Lower leg skin (tissue), 4 donors: ENCODE data around the gene PIGL. TPM values are rescaled to one million over a fixed set of nuclear protein-coding genes. Genes with fewer than 3 reads are reported as not detected.
A peak's percentile ranks its signal among the peaks of the same experiment; 100 is the strongest.
"Not testable (repeated sequence)": the region's sequence is repeated elsewhere in the genome, so short reads cannot be mapped to it uniquely, and the experiment has no call there.

Experiments
- DNase-seq, 2 donors: peaks; one replicate each; pipeline ENCODE4 v3.0.0-alpha.2; 2019; ENCODE audit warnings: low spot score in 2 of 2
- H3K4me3 ChIP-seq: fragments of 200-600 bp; sonication (generic); 2 replicates; pipeline ENCODE4 v1.5.1; 2017; ENCODE audit warnings: mild to moderate bottlenecking, low read depth; ENCODE audit not compliant: poor library complexity, severe bottlenecking
- CTCF ChIP-seq, 3 donors: fragments of 450-650 bp; IDR thresholded peaks; one replicate each; pipeline ENCODE4 v1.5.1; 2016; ENCODE audit warnings: antibody characterized with exemption in 3 of 3, mild to moderate bottlenecking in 3 of 3, moderate library complexity in 2 of 3
- POLR2A ChIP-seq, 2 donors: fragments of 450-650 bp; IDR thresholded peaks; one replicate each; pipeline ENCODE4 v1.6.1; 2016 to 2017; ENCODE audit warnings: antibody characterized with exemption in 2 of 2, mild to moderate bottlenecking in 1 of 2, moderate library complexity in 1 of 2
- WGBS, 2 donors: methylation state at CpG; one replicate each; pipeline ENCODE4 v1.1.5; 2018; 5-methylcytosine and 5-hydroxymethylcytosine counted together
- intact Hi-C: fragments of 100-400 bp; cut with DNase I; formaldehyde crosslinking; loops from one replicate; pipeline ENCODE4 v1.15.0; 2023; ENCODE audit warnings: low total_unique reads
- total RNA-seq, 4 donors: library from RNA; depleted of rRNA; stranded (reverse); fragments of >200 nt; gene quantifications; one replicate each; pipeline ENCODE4 v1.1.0, GENCODE V29; 2016

Gene PIGL
- total RNA-seq, 4 donors from 2014 or later: 25.5 to 93.4 (median 40.7) TPM

- H3K4me3 ChIP-seq, intact Hi-C loops: not testable (repeated sequence)
- WGBS, 2 donors: 85 to 95% methylated on average over 13 of the region's 13 CpGs
- peak in 1 of 2 donors; percentile 60 for DNase-seq
- peak in 1 of 3 donors; percentile 47 for TF ChIP-seq CTCF (IDR thresholded peaks at IDR 0.05)
These were observed 15.3 kb upstream of the PIGL start for GRCh38 chr17:16201693-16202131.

- DNase-seq, intact Hi-C loops, H3K4me3 ChIP-seq: not testable (repeated sequence)
- WGBS, 2 donors: 46 to 62% methylated on average over 5 of the region's 5 CpGs
These were observed 14.2 kb upstream of the PIGL start for GRCh38 chr17:16202554-16203500.

GRCh38 chr17:16204763-16205162 lies 12.2 kb upstream of the PIGL start:
- DNase-seq: peak in 1 of 2 donors; percentile 59
- H3K4me3 ChIP-seq, intact Hi-C loops: not testable (repeated sequence)
- WGBS, 2 donors: 77 to 91% methylated on average over 6 of the region's 6 CpGs

- no peak for DNase-seq
- WGBS, 2 donors: 76 to 78% methylated on average over 3 of the region's 3 CpGs
- no peak overlapping the region for H3K4me3 ChIP-seq
- intact Hi-C loops: no loop called here
- TF ChIP-seq POLR2A (IDR thresholded peaks at IDR 0.05): no peak
- no peak for TF ChIP-seq CTCF (IDR thresholded peaks at IDR 0.05)
These were observed 5.4 kb upstream of the PIGL start for GRCh38 chr17:16211590-16211989.

GRCh38 chr17:16212793-16213192 lies 4.2 kb upstream of the PIGL start:
- DNase-seq: no peak
- no peak overlapping the region for H3K4me3 ChIP-seq
- TF ChIP-seq CTCF (IDR thresholded peaks at IDR 0.05) (no peak), POLR2A (IDR thresholded peaks at IDR 0.05) (no peak)
- intact Hi-C loops: no loop called here
- WGBS, 2 donors: 93 to 95% methylated on average over 6 of the region's 6 CpGs

GRCh38 chr17:16214190-16215001 lies 2.6 kb upstream of the PIGL start:
- 2 to 3% methylated on average over 16 of the region's 16 CpGs for WGBS, 2 donors
- TF ChIP-seq POLR2A (IDR thresholded peaks at IDR 0.05): no peak
- TF ChIP-seq CTCF (IDR thresholded peaks at IDR 0.05): no peak
- peak overlapping the region; percentile 98 for H3K4me3 ChIP-seq
- no peak for DNase-seq
- intact Hi-C loops: no loop called here
